ENCODE results near the gene ITGA5.

- no peak for TF ChIP-seq CTCF (IDR thresholded peaks at IDR 0.05; ENCODE audit: low read depth, low read length, poor library complexity, severe bottlenecking)
- no peak for TF ChIP-seq EZH2phosphoT487 (IDR thresholded peaks at IDR 0.05; ENCODE audit: borderline replicate concordance, low read length)
Measured at GRCh38 chr12:54349679-54350078, 69.4 kb downstream of the ITGA5 start.
